Measurements from ENCODE around the gene RHBDD1.

The RHBDD1 gene

GRCh38 chr2:227043981-227044380 lies 208.1 kb downstream of the RHBDD1 start:
- Histone ChIP-seq H3K79me2 (no peaks in the 10 kb centered on the region), H3K4me3 (ENCODE audit: low read depth, low read length) (no peak overlapping the region), H3K27ac (no peak overlapping the region), H3K9me3 (ENCODE audit: control insufficient read depth, low read length) (no peaks in the 10 kb centered on the region), H3K4me2 (ENCODE audit: low read length) (no peak overlapping the region), H3K27me3 (ENCODE audit: control insufficient read depth, insufficient read depth, low read length) (no peaks in the 10 kb centered on the region), H2AFZ (no peak overlapping the region), H3K4me1 (no peaks in the 10 kb centered on the region), H3K36me3 (ENCODE audit: control insufficient read depth, insufficient read depth, low read length) (no peaks in the 10 kb centered on the region), H3K9ac (no peak overlapping the region)
- TF ChIP-seq, protein P1, sequence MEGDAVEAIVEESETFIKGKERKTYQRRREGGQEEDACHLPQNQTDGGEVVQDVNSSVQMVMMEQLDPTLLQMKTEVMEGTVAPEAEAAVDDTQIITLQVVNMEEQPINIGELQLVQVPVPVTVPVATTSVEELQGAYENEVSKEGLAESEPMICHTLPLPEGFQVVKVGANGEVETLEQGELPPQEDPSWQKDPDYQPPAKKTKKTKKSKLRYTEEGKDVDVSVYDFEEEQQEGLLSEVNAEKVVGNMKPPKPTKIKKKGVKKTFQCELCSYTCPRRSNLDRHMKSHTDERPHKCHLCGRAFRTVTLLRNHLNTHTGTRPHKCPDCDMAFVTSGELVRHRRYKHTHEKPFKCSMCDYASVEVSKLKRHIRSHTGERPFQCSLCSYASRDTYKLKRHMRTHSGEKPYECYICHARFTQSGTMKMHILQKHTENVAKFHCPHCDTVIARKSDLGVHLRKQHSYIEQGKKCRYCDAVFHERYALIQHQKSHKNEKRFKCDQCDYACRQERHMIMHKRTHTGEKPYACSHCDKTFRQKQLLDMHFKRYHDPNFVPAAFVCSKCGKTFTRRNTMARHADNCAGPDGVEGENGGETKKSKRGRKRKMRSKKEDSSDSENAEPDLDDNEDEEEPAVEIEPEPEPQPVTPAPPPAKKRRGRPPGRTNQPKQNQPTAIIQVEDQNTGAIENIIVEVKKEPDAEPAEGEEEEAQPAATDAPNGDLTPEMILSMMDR (IDR thresholded peaks at IDR 0.05): no peak
